Measurements from ENCODE around the gene IRF5.

Gene IRF5

GRCh38 chr7:128921866-128922440 is 15.8 kb upstream of the IRF5 start:
- no peak for DNase-seq

GRCh38 chr7:128922496-128923410 is 15.0 kb upstream of the IRF5 start:
- no peak for DNase-seq

DNA sequence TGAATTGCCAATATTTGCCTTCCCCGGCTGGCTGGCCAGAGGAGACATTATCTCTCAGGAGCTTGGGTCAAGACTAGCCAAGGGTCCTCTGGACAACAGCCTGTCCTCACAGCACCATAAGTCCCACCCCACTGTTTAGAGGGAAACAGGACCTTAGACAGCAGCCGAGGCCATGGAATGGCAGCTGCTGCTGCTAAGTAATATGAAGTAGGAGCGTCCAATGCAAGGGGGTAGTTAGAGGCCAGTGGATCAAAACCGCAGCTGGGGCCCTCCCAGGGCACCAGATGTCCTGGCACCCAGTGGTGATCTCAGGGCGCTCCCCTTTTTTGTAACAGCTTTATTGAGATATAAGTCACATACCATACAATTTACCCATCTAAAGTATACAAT is 14.3 kb upstream of the IRF5 start:
- DNase-seq = no peak

- DNase-seq = no peak
Observed at GRCh38 chr7:128924707-128925588, 12.8 kb upstream of the IRF5 start.

DNA sequence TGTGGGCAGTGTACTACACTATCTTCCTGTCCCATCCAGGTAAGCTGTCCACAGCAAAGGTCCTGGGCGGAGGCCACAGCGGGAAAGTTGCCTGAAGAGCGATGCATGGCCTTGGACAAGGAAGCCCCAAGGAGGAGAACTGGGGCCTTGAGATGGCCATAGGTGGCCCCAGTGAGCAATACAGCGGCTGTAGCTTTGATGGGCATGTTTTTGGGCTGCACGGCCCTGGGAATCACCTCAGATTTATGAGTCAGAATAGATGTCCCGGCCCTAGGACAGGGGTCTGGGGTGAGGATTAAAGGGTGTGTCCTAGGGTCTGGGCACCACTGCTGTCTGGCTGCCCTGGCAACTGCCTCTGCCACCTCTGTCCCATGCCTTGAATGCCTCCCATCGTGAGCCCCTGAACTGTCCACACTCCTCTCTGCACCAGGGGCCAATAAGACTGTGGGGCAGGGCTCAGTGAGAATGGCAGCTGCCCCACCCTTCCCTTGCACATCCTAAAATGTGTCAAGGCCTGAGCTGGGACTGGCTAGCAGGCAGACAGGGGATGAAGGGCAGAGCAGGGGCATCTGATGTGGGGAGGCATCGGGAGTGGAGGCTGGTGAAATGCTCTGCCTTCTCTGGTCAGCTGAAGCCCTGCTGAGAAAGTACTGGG is 9.4 kb upstream of the IRF5 start:
- DNase-seq = no peak

DNA sequence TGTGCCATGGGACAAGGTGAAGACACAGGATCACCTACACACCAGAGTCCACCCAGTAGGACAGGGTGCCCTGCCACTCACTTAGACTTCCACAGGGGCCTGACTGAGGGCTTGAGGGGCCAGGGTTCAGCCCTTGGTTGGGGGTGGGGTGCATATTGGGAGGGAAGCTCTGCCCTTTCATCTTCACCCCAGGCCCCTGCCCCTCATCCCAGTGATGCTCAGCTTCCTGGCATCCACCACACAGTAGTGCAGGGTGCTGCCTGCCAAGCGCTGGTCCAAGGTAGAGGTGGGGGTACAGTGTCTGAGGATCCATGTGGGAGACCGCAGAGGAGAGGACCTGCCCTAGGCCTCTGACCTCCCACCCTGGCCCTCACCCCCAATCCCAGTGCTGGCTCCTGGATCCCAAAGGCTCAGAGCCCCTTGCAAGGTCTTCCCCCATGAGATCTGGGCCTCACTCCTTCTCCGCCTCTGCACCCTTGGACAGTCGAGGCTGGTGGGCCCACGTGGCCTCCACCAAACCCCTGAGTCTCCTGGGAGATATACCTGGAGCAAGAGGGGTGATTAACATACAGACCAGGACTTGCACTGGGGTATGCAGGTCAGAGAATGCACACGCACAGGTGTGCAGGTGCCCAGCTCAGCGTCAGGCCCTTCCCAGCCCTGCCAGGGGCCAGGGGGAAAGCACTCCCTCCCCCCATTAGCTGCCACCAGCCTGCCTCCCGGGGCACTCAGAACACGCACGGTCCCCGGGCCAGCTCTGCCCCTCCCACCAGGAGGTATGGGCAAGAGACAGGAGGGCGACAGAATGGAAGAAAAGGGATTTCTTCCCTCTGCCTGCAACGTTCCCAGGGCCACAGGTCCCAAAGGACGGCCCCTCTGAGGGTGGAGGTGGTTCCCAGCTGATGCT is 8.6 kb upstream of the IRF5 start:
- DNase-seq = no peak

DNA sequence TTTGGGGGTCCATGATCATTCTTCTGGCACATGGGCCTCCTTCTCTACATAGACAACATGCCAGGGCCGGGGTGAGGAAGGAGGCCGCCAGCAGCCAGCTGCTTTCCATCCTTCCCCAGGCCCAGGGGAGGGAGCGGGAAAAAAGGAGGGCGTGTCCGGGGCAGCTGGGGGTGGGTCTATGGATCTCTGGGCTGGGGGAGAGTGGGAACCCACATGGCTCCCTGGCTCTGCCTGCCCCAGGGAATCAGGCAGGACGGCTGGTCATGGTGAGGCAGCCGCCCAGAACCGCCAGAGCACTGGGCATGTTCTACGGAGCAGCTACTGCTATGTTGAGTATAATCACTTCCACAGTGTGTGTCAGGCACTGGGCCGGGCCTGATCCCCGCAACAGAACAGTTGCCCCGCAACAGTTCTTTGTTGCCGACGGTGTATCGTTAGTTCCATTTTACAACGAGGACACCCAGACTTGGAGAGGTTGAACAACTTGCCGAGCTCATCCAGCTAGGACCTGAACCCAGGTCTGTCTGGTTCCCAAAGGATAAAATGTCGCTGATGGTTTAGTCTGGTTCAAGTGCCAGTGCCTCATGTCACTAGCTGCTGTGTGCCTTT is 6.4 kb upstream of the IRF5 start:
- DNase-seq = no peak

DNA sequence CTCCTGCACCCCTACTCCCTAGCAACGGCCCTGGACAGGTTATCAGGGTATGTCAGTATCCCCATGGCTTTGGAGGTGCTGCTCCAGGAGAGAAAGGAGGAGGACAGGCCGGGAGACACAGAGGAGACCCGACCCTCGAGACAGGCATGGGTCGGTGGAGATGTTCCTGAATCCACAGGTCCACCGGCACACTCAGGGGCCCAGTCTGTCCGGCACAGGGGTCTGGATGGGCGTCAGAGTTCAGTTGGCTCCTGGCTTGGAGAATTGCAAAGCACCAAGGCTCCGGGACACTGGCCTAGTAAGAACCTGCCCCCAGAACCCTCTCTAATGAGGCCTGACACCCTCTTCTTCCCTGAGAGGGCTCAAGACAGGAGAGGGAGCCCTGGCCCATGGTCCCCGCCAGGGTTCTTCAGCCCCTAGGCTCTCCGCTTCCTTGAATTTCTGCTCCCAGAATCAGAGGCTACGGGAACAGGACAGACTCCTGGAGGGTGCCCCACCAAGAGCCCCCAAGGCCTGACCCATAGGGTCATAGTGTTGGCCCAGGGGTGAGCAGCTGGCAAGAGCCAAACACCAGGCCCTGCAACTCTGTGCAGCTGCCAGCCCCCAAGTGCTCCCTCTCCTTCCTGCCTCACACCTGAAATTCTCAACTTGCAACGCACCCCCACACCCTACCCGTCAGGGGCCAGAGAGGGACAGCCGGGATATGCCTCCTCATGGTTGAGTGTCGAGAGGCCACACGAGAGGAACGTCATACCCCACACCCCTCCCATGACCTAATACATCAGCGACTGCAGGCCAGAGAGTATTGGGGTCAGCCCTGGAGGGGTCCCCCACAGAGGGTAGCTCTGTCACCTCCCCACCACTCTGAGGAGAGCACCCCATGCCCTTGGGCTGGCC is 5.5 kb upstream of the IRF5 start:
- no peak for DNase-seq

DNA sequence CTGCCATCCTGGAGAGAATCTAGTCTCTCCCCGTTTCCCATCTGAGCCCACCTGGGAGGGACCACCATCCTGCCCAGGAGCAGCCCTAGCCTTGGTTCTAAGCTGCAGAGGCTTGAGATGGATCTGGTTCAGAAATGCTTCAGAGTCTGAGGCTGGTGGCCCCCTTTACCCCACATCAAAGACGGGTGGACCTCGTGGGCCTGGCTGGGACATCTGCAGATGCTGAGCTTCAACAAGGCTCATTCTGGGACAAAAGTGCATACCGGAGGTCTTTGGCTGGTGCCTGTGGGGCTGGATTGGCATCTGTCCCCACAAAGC is 4.9 kb upstream of the IRF5 start:
- no peak for DNase-seq

GRCh38 chr7:128933180-128933891 is 4.4 kb upstream of the IRF5 start:
- DNase-seq = no peak

- DNase-seq = no peak
Observed at GRCh38 chr7:128934361-128935341, 3.1 kb upstream of the IRF5 start.

DNA sequence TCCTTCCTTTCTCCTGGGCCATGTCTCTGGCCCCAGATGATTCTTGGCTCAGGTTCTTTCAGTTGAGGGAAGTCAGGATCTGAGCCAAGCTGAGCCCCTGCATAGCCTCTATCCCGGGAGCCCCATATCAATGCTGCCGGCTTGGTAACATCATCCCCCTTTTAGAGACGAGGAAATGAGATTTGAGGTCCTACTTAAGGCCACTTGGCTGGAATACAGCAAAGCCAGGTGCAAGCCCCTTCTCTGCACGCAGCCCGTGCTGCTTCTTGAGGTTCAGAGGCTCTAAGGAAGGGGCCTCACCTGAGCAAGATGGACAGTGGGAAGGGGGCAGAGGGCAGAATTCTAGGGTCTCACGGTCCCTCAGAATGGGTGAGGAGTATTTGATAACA is 2.4 kb upstream of the IRF5 start:
- no peak for DNase-seq

DNA sequence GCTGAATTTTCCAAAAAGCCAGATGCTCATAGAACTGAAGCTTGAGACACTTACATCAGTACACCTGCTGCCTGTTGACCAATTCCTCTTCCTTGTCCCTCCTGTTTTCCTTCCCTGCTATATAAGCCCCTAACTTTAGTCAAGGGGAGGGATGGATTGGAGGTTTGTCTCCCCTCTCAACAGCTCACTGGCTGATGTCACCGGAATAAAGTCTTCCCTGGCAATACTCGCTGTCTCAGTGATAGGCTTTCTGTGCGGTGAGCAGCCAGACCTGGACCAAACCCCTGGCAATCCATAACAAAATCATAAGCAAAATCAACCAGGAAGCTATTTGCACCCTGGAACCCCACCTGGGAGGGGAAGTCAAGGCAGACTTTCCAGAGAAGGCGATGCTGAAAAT is 929 bp upstream of the IRF5 start:
- DNase-seq = no peak

GRCh38 chr7:128937271-128937646 is 468 bp upstream of the IRF5 start:
- DNase-seq = no peak

DNA sequence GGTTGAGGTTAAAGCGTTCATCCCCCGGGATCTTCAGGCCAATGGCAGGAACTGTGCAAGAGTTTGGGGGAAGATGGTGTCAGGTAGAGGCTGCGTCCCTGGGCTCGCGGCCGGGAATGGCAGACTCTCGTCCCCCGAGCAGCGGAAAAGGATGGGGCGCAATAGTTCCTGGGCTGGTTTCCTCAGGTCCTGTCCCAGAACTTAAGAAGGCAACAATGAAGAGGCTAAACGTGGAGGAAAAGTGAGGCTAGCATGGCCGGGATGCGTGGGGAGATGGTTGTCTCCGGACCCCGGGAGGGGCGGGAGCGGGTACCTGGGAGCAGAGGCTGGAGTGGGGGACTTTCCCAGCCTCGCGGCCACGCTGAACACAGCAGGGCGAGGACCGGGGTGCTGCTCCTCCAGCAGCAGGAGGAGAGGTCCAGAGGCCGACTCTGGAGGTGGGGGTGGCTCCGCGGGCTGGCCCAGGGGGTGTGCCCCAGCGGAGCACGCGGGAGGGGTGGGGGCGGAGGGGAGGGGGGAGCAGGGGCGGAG is 882 bp downstream of the IRF5 start:
- DNase-seq = no peak

- peak; percentile 1 for DNase-seq
Observed at GRCh38 chr7:128939075-128939860, 1.5 kb downstream of the IRF5 start.

DNA sequence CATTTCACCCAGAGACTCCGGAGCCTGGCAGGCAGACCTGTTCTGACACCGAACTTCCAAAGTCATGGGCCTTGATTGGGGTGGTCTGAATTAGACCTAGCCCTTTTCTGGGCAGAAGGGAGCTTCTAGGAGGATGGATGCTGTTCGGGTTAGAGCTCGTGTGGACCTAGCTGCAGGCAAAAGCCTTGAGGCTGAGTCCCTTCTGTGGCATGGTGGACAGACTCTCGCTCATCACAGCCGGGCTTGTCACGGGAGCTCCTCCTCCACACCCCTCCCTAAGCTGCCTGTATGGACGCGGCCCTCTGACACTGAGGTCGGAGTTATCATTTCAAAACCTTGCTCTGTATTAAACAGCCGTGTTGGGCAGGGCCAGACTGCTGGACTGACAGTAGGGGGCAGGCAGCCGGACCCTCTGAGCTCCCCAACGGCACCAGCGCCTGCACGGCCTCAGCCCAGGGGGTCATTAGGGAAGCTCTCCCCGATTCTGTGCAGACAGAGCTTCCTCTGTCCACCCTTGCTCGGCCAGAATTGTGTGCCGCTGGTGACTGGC is 2.2 kb downstream of the IRF5 start:
- no peak for DNase-seq
